Ramos (cell line): ENCODE measurements around the gene TMEM108.

Experiments used
- in situ Hi-C: fragments of 300-500 bp; cut with MboI; formaldehyde crosslinking; loops from one replicate; pipeline ENCODE4 v1.14.3; 2022; ENCODE audit warnings: low sequenced_read_pairs; ENCODE audit not compliant: unreplicated experiment

TMEM108 gene

GRCh38 chr3:133053532-133053931 is 15.3 kb downstream of the TMEM108 start:
- in situ Hi-C loops = no loop called here

- in situ Hi-C loops = no loop called here
Measured at GRCh38 chr3:133054586-133054985, 16.4 kb downstream of the TMEM108 start.

- in situ Hi-C loops = no loop called here
Measured at GRCh38 chr3:133055339-133055738, 17.1 kb downstream of the TMEM108 start.

- in situ Hi-C loops = no loop called here
Measured at GRCh38 chr3:133058243-133058642, 20.1 kb downstream of the TMEM108 start.

GRCh38 chr3:133058831-133059230 is 20.6 kb downstream of the TMEM108 start:
- in situ Hi-C loops = no loop called here

- in situ Hi-C loops = no loop called here
Measured at GRCh38 chr3:133065193-133065961, 27.2 kb downstream of the TMEM108 start.

GRCh38 chr3:133066026-133066425 is 27.8 kb downstream of the TMEM108 start:
- in situ Hi-C loops = no loop called here

- in situ Hi-C loops = no loop called here
Measured at GRCh38 chr3:133069556-133070286, 31.5 kb downstream of the TMEM108 start.

GRCh38 chr3:133074977-133075376 is 36.8 kb downstream of the TMEM108 start:
- in situ Hi-C loops = no loop called here

GRCh38 chr3:133077688-133078087 is 39.5 kb downstream of the TMEM108 start:
- in situ Hi-C loops = no loop called here

GRCh38 chr3:133079621-133080020 is 41.4 kb downstream of the TMEM108 start:
- in situ Hi-C loops = no loop called here

- in situ Hi-C loops = no loop called here
Measured at GRCh38 chr3:133081016-133081415, 42.8 kb downstream of the TMEM108 start.

GRCh38 chr3:133083395-133083794 is 45.2 kb downstream of the TMEM108 start:
- in situ Hi-C loops = no loop called here

GRCh38 chr3:133089906-133090485 is 51.8 kb downstream of the TMEM108 start:
- in situ Hi-C loops = no loop called here

- in situ Hi-C loops = no loop called here
Measured at GRCh38 chr3:133092681-133093080, 54.5 kb downstream of the TMEM108 start.

- in situ Hi-C loops = no loop called here
Measured at GRCh38 chr3:133093366-133093765, 55.2 kb downstream of the TMEM108 start.

GRCh38 chr3:133096900-133097613 is 58.9 kb downstream of the TMEM108 start:
- in situ Hi-C loops = no loop called here

GRCh38 chr3:133103706-133104105 is 65.5 kb downstream of the TMEM108 start:
- in situ Hi-C loops = no loop called here

GRCh38 chr3:133106169-133106568 is 68.0 kb downstream of the TMEM108 start:
- in situ Hi-C loops = no loop called here

GRCh38 chr3:133112666-133113065 is 74.5 kb downstream of the TMEM108 start:
- in situ Hi-C loops = no loop called here

- in situ Hi-C loops = no loop called here
Measured at GRCh38 chr3:133113526-133113925, 75.3 kb downstream of the TMEM108 start.
